PFSK-1 (cell line): ENCODE data around the gene LIPT2.

ENCODE experiments used
- FOXP2 ChIP-seq: optimal IDR thresholded peaks from 2 replicates; pipeline ENCODE3; 2011; ENCODE audit warnings: borderline replicate concordance, control low read depth, inconsistent platforms; ENCODE audit not compliant: insufficient read depth; ENCODE audit errors: extremely low read length, extremely low read depth
- POLR2AphosphoS5 ChIP-seq: IDR thresholded peaks from 2 replicates; pipeline ENCODE4 v1.6.1; 2012; ENCODE audit warnings: low read depth, mild to moderate bottlenecking, control low read depth, low read length, moderate library complexity
- REST ChIP-seq, 2 experiments: IDR thresholded peaks; 2 replicates each; pipeline versions ENCODE4 v1.6.1 to v1.8.0; 2011 to 2012; ENCODE audit warnings: low read depth in 2 of 2, low read length in 2 of 2, control low read depth in 1 of 2, inconsistent platforms in 1 of 2, mild to moderate bottlenecking in 1 of 2, moderate library complexity in 1 of 2; ENCODE audit not compliant: insufficient read depth in 1 of 2
- SIN3A ChIP-seq: IDR thresholded peaks from 2 replicates; pipeline ENCODE4 v1.6.1; 2012; ENCODE audit warnings: mild to moderate bottlenecking, low read length, moderate library complexity, borderline replicate concordance; ENCODE audit not compliant: insufficient read depth
- TAF1 ChIP-seq: IDR thresholded peaks from 2 replicates; pipeline ENCODE4 v1.6.1; 2012; ENCODE audit warnings: low read length, control low read depth, borderline replicate concordance; ENCODE audit not compliant: insufficient read depth

The LIPT2 gene

GRCh38 chr11:74459584-74459983 lies 33.9 kb downstream of the LIPT2 start:
- TF ChIP-seq SIN3A = no peak

GRCh38 chr11:74457356-74457755 lies 36.2 kb downstream of the LIPT2 start:
- no peak for TF ChIP-seq TAF1
- TF ChIP-seq POLR2AphosphoS5 = no peak
- no peak for TF ChIP-seq FOXP2
- TF ChIP-seq SIN3A = no peak
- no peak for TF ChIP-seq REST (IDR thresholded peaks at IDR 0.05; ENCODE audit: insufficient read depth in 1 of 2, low read depth in 2 of 2, low read length in 2 of 2)

- no peak for TF ChIP-seq FOXP2
Measured at GRCh38 chr11:74453373-74453975, 40.0 kb downstream of the LIPT2 start.

GRCh38 chr11:74452366-74452765 lies 41.2 kb downstream of the LIPT2 start:
- TF ChIP-seq TAF1 (no peak), SIN3A (no peak), REST (IDR thresholded peaks at IDR 0.05; ENCODE audit: insufficient read depth in 1 of 2, low read depth in 2 of 2, low read length in 2 of 2) (no peak), FOXP2 (no peak), POLR2AphosphoS5 (no peak)

- no peak for TF ChIP-seq FOXP2
- TF ChIP-seq TAF1 = no peak
- no peak for TF ChIP-seq REST (IDR thresholded peaks at IDR 0.05; ENCODE audit: insufficient read depth in 1 of 2, low read depth in 2 of 2, low read length in 2 of 2)
- no peak for TF ChIP-seq SIN3A
- TF ChIP-seq POLR2AphosphoS5 = no peak
Measured at GRCh38 chr11:74450318-74450717, 43.2 kb downstream of the LIPT2 start.

- TF ChIP-seq FOXP2 (no peak), REST (IDR thresholded peaks at IDR 0.05; ENCODE audit: insufficient read depth in 1 of 2, low read depth in 2 of 2, low read length in 2 of 2) (no peak)
Measured at GRCh38 chr11:74449369-74449931, 44.1 kb downstream of the LIPT2 start.
